SU-DHL-6 (cell line): ENCODE measurements around the gene CCDC60.

Experiments used
- EZH2phosphoT487 ChIP-seq: fragments of 200-600 bp; sonication (generic), shearing (Covaris generic); conservative IDR thresholded peaks from 2 replicates; pipeline ENCODE4 v1.6.1; 2018; ENCODE audit warnings: mild to moderate bottlenecking, antibody characterized with exemption, low read length, moderate library complexity, mixed read lengths
- TF ChIP-seq, protein P1 (sequence below): fragments of 200-600 bp; sonication (generic); IDR thresholded peaks from one replicate; pipeline ENCODE4 v1.5.1; 2017; ENCODE audit warnings: antibody characterized with exemption, mild to moderate bottlenecking, low read length, moderate library complexity; ENCODE audit not compliant: insufficient read depth, poor library complexity, severe bottlenecking

DNA sequence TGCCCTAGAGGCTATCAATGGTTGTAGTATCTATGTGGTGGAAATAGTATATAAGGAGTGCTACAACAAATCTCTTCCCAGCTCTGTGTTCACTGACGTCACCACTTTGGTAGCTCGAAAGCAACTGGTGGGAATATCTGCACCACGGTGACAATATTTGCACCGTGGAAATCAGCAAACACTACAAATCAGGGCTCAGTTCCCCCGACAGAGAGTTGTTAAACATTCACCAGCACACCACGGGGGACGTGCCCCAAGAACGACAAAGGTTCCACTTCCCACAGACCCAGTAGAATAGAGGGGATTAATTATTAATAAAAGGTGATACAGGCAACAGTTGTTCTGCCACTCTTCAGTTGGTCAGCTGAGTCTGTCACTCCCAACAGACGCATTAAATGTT, 98.4 kb downstream of the CCDC60 start:
- TF ChIP-seq, protein P1, sequence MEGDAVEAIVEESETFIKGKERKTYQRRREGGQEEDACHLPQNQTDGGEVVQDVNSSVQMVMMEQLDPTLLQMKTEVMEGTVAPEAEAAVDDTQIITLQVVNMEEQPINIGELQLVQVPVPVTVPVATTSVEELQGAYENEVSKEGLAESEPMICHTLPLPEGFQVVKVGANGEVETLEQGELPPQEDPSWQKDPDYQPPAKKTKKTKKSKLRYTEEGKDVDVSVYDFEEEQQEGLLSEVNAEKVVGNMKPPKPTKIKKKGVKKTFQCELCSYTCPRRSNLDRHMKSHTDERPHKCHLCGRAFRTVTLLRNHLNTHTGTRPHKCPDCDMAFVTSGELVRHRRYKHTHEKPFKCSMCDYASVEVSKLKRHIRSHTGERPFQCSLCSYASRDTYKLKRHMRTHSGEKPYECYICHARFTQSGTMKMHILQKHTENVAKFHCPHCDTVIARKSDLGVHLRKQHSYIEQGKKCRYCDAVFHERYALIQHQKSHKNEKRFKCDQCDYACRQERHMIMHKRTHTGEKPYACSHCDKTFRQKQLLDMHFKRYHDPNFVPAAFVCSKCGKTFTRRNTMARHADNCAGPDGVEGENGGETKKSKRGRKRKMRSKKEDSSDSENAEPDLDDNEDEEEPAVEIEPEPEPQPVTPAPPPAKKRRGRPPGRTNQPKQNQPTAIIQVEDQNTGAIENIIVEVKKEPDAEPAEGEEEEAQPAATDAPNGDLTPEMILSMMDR = no peak
- no peak for TF ChIP-seq EZH2phosphoT487
